Measurements from ENCODE around the gene HSPBP1.
A peak's percentile ranks its signal among the peaks of the same experiment; 100 is the strongest.

Gene HSPBP1

GRCh38 chr19:55273978-55274707 lies 5.8 kb downstream of the HSPBP1 start:
- peak; percentile 54 for DNase-seq

- no peak for DNase-seq
These were observed 7.8 kb downstream of the HSPBP1 start for GRCh38 chr19:55272142-55272541.

GRCh38 chr19:55270172-55270942 lies 9.6 kb downstream of the HSPBP1 start:
- DNase-seq, result no peak

- DNase-seq, result no peak
These were observed 10.6 kb downstream of the HSPBP1 start for GRCh38 chr19:55269299-55269698.

GRCh38 chr19:55266840-55267239 lies 13.1 kb downstream of the HSPBP1 start:
- no peak for DNase-seq

- DNase-seq, result no peak
These were observed 13.5 kb downstream of the HSPBP1 start for GRCh38 chr19:55266404-55266803.

- no peak for DNase-seq
These were observed 14.1 kb downstream of the HSPBP1 start for GRCh38 chr19:55265723-55266386.

- no peak for DNase-seq
These were observed 14.7 kb downstream of the HSPBP1 start for GRCh38 chr19:55265173-55265572.

GRCh38 chr19:55264531-55264930 lies 15.4 kb downstream of the HSPBP1 start:
- no peak for DNase-seq

GRCh38 chr19:55262359-55262758 lies 17.6 kb downstream of the HSPBP1 start:
- DNase-seq, result no peak

- DNase-seq, result no peak
These were observed 18.2 kb downstream of the HSPBP1 start for GRCh38 chr19:55261671-55262126.

GRCh38 chr19:55259540-55260210 lies 20.2 kb downstream of the HSPBP1 start:
- no peak for DNase-seq

GRCh38 chr19:55258828-55259539 lies 20.9 kb downstream of the HSPBP1 start, which contains the start of gene PPP6R1:
Gene PPP6R1 (minus strand): TSS chr19:55259017. CDS start chr19:55247103, 11,914 bp downstream.
- DNase-seq, result peak; percentile 96

GRCh38 chr19:55258476-55258827 lies 21.5 kb downstream of the HSPBP1 start:
- no peak for DNase-seq

GRCh38 chr19:55257461-55258420 lies 22.2 kb downstream of the HSPBP1 start:
- DNase-seq, result no peak

- DNase-seq, result no peak
These were observed 23.1 kb downstream of the HSPBP1 start for GRCh38 chr19:55256562-55257460.

- no peak for DNase-seq
These were observed 24.1 kb downstream of the HSPBP1 start for GRCh38 chr19:55255618-55256423.

GRCh38 chr19:55254625-55254977 lies 25.3 kb downstream of the HSPBP1 start:
- DNase-seq, result no peak
